Osteocyte (in vitro differentiated cells): Measurements from ENCODE around the gene MIA2. TPM values are rescaled to one million over a fixed set of nuclear protein-coding genes. Genes with fewer than 3 reads are reported as not detected.
"Not testable (repeated sequence)": the region's sequence is repeated elsewhere in the genome, so short reads cannot be mapped to it uniquely, and the experiment has no call there.

Experiments used
- DNase-seq: peaks from one replicate; pipeline ENCODE4 v3.0.0; 2021; ENCODE audit warnings: mixed read lengths; ENCODE audit not compliant: unreplicated experiment; ENCODE audit errors: extremely low spot score
- H3K27ac Mint-ChIP-seq: one replicate; pipeline ENCODE4 v1.8.0; 2021; ENCODE audit warnings: mild to moderate bottlenecking, mixed read lengths; ENCODE audit not compliant: unreplicated experiment
- H3K27me3 Mint-ChIP-seq: one replicate; pipeline ENCODE4 v1.8.0; 2021; ENCODE audit warnings: mixed read lengths; ENCODE audit not compliant: unreplicated experiment
- H3K36me3 Mint-ChIP-seq: one replicate; pipeline ENCODE4 v1.8.0; 2021; ENCODE audit warnings: mixed read lengths; ENCODE audit not compliant: unreplicated experiment
- H3K4me1 Mint-ChIP-seq: one replicate; pipeline ENCODE4 v1.8.0; 2021; ENCODE audit warnings: mixed read lengths; ENCODE audit not compliant: unreplicated experiment
- H3K4me3 Mint-ChIP-seq: one replicate; pipeline ENCODE4 v1.8.0; 2021; ENCODE audit warnings: mild to moderate bottlenecking, moderate library complexity, mixed read lengths; ENCODE audit not compliant: unreplicated experiment
- H3K9me3 Mint-ChIP-seq: one replicate; pipeline ENCODE4 v1.8.0; 2021; ENCODE audit warnings: mixed read lengths; ENCODE audit not compliant: unreplicated experiment
- CTCF ChIP-seq: fragments of 200-600 bp; sonication (generic); IDR thresholded peaks from 2 replicates; pipeline ENCODE4 v1.5.0; 2021; ENCODE audit warnings: antibody characterized with exemption, mild to moderate bottlenecking, moderate library complexity
- total RNA-seq: library from RNA; stranded (reverse); gene quantifications from 2 replicates; pipeline ENCODE4 v1.2.1, GENCODE V29; 2021

MIA2 gene
- total RNA-seq, 1 donor from 2014 or later = 22.5 TPM

DNA sequence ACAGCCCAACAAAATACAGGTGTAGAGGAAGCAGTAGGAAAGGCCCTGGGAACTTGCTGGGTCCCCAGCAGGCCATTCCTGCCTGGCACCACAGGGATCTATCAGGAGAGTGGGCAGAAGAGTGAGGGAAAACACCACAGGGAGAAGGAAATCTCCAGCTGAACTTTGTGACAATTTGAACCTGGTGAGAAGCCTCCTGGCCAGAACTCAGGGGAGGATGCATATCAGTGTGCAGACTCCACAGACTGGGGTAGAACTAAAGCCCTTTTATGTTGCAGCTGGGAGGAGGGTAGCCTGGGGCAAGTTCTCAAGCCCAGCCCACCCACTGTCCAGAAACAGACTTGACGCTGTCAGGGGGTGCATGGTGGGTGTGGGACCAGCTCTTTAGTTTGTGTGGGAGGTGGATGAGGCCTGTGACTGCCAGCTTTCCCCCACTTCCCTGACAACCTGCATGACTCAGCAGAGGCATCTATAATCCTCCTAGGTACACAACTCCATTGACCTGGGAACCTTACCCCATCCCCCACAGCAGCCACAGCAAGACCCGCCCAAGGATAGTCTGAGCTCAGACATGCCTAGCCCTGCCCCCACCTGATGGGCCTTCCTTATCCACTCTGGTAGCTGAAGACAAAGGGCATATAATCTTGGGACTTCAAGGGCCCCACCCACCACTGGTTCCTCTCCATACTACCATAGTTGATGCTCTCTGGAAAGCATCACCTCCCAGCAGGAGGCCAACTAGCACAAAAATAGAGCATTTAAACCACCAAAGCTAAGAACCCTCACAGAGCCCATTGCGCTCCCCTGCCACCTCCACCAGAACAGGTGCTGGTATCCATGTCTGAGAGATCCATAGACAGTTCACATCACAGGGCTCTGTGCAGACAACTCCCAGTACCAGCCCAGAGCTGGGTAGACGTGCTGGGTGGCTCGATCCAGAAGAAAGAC, 29.8 kb upstream of the MIA2 start:
- TF ChIP-seq CTCF = no peak
- Mint-ChIP-seq H3K27ac (no peak overlapping the region), H3K27me3 (peaks cover 30% of the 10 kb centered on the region), H3K4me1 (no peaks in the 10 kb centered on the region), H3K4me3 (no peak overlapping the region), H3K9me3 (no peaks in the 10 kb centered on the region), H3K36me3 (no peaks in the 10 kb centered on the region)
- no peak for DNase-seq

- not testable (repeated sequence) for H3K4me3 Mint-ChIP-seq, H3K27ac Mint-ChIP-seq, DNase-seq, H3K9me3 Mint-ChIP-seq, H3K4me1 Mint-ChIP-seq, H3K36me3 Mint-ChIP-seq
- H3K27me3 Mint-ChIP-seq = peaks cover 30% of the 10 kb centered on the region
Observed at GRCh38 chr14:39207430-39207829, 26.3 kb upstream of the MIA2 start.

DNA sequence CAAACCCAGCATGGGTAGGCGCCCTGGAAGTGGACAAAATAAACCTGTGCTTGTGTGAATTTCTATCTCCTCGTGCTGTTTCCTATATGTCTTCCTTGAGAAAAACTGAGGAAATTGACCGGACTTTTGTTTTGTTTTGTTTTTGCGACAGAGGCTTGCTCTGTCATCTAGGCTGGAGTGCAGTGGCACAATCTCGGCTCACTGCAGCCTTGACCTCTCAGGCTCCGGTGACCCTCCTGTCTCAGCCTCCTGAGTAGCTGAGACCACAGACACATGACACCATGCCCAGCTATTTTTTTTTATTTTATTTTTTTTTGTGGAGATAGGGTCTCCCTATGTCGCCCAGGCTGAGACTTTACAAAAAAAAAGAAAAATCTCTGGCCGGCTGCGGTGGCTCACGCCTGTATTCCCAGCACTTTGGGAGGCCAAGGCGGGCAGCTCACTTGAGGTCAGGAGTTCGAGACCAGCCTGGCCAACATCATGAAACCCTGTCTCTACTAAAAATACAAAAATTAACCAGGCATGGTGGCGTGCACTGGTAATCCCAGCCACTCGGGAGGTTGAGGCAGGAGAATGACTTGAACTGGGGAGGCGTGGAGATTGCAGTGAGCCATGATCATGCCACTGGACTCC, 22.5 kb upstream of the MIA2 start:
- Mint-ChIP-seq H3K4me3 (no peak overlapping the region), H3K27me3 (peaks cover 25% of the 10 kb centered on the region), H3K9me3 (no peaks in the 10 kb centered on the region), H3K27ac (no peak overlapping the region), H3K4me1 (no peaks in the 10 kb centered on the region), H3K36me3 (no peaks in the 10 kb centered on the region)
- TF ChIP-seq CTCF = no peak
- DNase-seq = no peak

- DNase-seq = no peak
- Mint-ChIP-seq H3K4me3 (no peak overlapping the region), H3K27ac (no peak overlapping the region), H3K9me3 (no peaks in the 10 kb centered on the region), H3K4me1 (no peaks in the 10 kb centered on the region), H3K36me3 (peaks cover under 1% of the 10 kb centered on the region), H3K27me3 (peaks cover 21% of the 10 kb centered on the region)
- no peak for TF ChIP-seq CTCF
Observed at GRCh38 chr14:39212034-39212433, 21.7 kb upstream of the MIA2 start.

GRCh38 chr14:39212693-39213092, 21.0 kb upstream of the MIA2 start:
- no peak for DNase-seq
- Mint-ChIP-seq H3K27me3 (peaks cover 15% of the 10 kb centered on the region), H3K4me3 (no peak overlapping the region), H3K4me1 (no peaks in the 10 kb centered on the region), H3K9me3 (no peaks in the 10 kb centered on the region), H3K27ac (no peak overlapping the region), H3K36me3 (peaks cover 3% of the 10 kb centered on the region)
- TF ChIP-seq CTCF = no peak
